ENCODE measurements around the gene DSP.

DSP gene

DNA sequence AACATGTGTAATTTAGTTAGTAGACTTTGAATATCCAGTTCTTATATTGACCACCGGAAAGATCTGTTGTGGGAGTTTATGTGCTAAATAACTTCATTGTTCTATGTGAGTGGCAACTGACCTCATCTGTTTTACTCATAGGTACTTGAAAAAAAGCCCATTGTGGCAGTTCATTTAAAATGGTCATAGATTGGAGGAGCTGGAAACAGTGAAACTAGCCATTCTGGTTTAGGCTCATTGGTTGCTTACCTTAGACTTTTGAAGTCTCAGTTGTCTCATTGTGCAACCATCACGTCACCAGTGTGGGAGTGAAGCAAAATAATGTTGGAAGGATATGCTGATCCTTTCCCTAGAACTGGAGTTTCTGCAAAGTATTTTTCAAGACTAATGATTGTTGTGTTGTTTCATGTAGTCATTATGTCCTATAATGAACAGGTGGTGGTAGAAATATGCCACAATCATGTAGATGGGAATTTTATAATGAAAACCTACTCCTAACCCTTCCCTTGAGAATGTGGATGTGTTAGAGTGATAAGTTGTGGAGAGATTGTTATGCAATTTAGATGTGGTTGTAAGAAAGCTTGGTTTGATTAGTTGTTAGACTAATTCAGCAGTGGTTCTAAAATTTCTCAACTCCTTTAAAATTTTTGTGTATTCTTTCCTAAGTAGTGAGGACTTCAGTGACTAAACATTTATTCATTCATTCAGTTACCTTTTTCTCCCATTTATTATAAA, 18.3 kb downstream of the DSP start:
- DNase-seq (ENCODE audit: low spot score) = no peak

DNA sequence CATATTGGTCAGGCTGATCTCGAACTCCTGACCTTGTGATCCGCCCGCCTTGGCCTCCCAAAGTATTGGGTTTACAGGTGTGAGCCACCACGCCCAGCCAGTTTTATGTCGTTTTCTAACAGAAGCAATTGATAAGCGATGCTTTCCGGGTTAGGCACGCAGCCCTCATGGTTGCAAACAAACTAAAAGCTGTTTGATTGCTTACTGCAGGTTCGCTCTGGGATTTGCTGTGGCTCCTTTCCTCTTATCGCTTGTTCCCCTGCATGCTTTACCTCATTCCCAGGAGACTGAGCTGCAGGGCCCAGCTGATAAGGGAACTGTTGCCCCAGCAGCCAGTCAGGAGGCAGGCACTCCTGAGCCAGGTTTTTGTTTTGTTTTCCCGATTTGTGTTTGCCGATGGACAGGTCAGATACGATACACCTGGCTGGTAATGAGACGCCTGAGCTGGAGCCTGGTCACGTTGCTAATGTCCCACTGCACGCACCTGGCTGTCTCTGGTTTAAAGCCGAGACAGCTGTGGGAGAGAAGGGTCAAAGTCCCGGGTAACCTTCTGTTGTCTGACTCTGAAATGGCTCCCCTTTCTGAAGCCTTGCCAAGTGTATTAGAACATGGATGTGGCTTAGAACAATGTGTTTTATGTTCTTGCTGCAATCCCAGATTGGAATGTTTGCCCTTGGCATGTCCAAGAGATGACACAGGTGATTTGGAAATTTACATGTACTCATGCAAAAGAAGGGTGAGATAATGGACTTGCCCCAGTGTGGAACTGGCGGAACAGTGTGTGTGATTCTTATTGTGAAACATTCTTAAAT, 19.9 kb downstream of the DSP start:
- no peak for DNase-seq (ENCODE audit: low spot score)

DNA sequence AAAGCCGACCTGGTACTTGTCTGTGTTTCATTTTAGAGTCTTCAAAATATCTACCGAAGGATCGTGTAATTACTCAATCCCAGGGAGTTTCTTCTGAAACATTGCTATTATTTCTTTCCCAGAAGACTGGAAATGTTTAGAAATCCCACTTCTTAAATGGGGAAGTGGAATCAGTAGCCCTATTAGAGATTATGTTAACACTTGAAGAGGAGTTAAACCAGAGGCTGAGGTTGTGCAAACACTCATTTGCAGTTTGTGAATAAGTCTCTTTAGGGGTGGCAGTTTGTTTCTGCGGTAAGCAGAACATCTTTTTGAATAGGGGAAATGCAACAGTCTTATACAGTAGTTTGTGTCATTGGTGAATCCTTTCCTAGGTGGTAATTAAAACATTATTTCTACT, 21.3 kb downstream of the DSP start:
- no peak for DNase-seq (ENCODE audit: low spot score)

DNA sequence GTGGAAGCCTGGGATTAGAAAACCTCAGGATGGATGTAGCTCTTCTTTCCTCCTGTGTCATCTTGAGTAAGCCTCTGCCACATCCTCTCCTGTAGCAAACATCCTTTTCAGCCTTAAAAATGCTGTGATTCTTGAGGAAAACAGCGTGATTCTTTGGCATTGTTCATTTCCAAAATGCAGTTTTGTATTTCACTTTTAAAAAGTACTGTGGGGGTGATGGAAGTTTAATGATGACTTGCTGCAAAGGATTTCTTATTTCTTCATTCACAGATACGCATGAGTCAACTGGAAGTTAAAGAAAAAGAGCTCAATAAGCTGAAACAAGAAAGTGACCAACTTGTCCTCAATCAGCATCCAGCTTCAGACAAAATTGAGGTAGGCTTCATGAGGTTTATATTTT, 24.6 kb downstream of the DSP start:
- no peak for DNase-seq (ENCODE audit: low spot score)

DNA sequence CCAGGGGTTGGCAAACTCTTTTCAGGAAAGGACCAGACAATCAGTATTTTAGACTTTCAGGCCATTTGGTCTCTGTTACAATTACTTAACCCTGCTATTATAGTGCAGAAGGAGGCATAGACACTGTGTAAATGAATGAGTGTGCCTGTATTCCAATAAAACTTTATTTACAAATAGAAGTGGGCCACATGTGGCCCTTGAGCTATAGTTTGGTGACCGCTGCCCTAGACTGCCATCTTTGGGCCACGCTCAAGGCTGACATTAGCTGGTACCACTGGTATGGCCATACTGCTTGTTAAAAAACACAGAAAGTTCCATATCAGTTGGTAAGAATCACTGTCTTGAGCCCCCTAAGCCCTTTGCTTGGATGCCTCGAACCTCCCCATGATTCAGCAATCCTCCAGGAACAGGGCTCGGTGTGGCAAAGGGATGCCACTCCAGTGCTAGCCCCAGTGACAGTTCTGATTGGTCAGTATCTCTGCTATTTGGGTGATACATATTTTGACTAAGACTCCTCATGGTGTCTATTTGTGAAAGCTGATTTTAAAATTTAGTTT, 25.2 kb downstream of the DSP start:
- DNase-seq (ENCODE audit: low spot score) = no peak

DNA sequence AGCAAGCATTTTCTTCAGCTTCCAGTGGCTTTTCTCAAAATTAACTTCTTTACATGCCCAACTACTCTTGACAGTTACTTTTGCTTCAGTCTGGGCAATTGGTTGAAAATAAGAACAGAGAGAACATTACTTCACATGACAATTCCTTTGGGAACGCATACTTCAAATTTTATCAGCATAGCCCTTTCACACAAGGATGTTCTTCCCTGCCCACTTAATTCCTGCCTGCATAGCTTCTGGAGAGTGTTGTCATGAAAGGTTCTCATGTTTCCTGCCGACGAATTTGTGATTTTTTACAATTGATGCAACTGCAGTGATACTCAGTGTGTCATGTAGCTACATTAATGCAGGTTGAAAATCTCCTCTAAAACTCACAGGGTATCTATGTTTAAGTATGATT, 26.6 kb downstream of the DSP start:
- DNase-seq (ENCODE audit: low spot score) = no peak

DNA sequence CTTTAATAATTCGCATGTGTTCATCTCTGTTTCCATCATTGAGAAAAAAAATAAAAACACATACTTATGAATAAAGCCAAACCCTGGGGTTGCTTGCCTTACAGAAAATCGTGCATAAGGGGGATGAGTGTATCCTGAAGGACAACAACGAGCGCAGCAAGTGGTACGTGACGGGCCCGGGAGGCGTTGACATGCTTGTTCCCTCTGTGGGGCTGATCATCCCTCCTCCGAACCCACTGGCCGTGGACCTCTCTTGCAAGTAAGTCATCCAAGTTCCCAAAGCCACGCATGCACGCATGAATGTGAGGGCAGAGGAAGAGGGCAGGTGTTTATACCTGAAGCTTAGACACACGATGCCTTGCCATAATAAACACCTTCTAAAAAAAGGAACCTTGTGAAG, 27.6 kb downstream of the DSP start:
- DNase-seq (ENCODE audit: low spot score) = no peak

DNA sequence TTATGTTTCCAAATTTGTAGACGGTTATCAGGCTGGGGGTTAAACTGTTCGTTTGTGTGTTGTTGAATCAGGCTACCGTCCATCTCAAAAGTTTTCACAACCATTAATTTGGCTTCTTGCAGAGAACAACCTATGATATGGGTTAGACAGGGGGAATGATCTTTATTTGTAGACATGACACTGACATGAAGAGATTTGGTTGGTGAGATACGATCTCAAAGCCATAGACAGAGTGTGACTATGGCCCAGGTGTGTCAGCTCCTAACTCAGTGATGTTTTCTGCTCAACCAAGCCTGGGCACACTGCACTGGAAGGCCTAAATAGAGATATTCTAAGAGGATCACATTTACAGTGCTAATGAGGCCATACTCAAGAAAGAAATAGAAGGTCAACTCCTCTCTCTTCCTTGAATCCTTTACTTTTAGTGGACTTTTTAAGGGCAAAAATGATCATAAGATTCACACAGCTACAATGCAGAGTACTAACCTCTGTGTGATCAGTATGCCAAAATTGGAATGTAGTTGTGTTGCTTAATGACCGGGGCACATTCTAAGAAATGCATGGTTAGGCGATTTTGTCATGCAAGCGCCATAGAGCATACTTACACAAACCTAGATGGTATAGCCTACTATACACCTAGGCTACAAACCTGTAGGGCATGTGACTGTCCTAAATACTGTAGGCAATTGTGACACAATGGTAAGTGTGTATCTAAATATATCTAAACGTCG, 30.9 kb downstream of the DSP start:
- no peak for DNase-seq (ENCODE audit: low spot score)

DNA sequence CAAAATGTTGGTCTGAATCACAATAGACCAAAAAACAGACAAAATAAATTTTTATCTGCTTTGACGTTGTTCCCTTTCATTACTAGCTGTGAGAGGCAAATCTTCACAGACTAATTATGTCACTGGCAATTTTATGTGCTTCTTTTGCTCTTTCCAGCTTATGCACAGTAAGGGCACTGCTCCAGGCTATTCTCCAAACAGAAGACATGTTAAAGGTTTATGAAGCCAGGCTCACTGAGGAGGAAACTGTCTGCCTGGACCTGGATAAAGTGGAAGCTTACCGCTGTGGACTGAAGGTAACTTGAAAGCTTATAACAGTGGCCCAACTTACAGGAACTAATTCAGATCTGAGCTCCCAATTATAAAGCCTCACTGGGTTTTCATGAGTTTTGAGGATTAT, 33.0 kb downstream of the DSP start:
- no peak for DNase-seq (ENCODE audit: low spot score)

DNA sequence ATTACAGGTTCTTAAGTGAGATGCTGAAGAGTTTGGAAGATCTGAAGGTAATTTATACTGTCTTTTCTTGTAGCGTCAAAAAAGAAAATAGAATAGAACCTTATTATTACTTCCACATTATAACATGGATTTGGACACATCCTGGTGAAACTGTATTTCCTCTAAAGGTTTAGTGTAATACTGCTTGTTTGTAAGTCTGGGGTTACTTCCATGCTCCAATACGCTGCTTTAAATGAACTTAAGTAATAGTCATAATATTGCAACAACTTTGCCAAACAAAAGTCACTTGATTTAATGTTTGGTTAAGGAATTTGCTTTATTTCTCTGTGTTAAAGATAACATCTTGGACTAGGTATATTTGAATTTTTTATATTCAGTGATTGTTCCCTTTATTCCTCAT, 37.0 kb downstream of the DSP start:
- no peak for DNase-seq (ENCODE audit: low spot score)

DNA sequence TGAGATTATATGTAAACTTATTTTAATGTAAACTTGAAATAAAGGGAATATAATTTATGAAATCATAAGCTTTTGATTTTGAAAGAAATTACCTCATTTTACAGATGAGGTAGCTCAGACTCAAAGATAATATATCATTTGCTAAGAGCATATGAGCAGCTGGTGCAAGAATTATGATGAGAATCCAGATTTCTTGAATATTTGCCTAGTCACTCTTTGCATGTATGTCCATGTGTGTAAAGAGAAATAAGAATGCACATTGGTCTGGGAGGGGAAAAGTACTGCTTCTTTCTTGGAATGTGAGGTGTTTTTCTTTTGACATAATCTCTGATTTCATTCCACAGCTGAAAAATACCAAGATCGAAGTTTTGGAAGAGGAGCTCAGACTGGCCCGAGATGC, 37.5 kb downstream of the DSP start:
- no peak for DNase-seq (ENCODE audit: low spot score)

DNA sequence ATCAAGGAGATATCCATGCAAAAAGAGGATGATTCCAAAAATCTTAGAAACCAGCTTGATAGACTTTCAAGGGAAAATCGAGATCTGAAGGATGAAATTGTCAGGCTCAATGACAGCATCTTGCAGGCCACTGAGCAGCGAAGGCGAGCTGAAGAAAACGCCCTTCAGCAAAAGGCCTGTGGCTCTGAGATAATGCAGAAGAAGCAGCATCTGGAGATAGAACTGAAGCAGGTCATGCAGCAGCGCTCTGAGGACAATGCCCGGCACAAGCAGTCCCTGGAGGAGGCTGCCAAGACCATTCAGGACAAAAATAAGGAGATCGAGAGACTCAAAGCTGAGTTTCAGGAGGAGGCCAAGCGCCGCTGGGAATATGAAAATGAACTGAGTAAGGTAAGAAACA, 38.4 kb downstream of the DSP start:
- DNase-seq (ENCODE audit: low spot score) = no peak

DNA sequence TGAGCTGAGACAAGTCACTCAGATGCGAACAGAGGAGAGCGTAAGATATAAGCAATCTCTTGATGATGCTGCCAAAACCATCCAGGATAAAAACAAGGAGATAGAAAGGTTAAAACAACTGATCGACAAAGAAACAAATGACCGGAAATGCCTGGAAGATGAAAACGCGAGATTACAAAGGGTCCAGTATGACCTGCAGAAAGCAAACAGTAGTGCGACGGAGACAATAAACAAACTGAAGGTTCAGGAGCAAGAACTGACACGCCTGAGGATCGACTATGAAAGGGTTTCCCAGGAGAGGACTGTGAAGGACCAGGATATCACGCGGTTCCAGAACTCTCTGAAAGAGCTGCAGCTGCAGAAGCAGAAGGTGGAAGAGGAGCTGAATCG, 39.1 kb downstream of the DSP start:
- DNase-seq (ENCODE audit: low spot score) = no peak

DNA sequence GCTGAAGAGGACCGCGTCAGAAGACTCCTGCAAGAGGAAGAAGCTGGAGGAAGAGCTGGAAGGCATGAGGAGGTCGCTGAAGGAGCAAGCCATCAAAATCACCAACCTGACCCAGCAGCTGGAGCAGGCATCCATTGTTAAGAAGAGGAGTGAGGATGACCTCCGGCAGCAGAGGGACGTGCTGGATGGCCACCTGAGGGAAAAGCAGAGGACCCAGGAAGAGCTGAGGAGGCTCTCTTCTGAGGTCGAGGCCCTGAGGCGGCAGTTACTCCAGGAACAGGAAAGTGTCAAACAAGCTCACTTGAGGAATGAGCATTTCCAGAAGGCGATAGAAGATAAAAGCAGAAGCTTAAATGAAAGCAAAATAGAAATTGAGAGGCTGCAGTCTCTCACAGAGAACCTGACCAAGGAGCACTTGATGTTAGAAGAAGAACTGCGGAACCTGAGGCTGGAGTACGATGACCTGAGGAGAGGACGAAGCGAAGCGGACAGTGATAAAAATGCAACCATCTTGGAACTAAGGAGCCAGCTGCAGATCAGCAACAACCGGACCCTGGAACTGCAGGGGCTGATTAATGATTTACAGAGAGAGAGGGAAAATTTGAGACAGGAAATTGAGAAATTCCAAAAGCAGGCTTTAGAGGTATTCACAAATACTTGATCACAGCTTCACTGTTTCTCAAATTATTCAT, 39.6 kb downstream of the DSP start:
- no peak for DNase-seq (ENCODE audit: low spot score)

DNA sequence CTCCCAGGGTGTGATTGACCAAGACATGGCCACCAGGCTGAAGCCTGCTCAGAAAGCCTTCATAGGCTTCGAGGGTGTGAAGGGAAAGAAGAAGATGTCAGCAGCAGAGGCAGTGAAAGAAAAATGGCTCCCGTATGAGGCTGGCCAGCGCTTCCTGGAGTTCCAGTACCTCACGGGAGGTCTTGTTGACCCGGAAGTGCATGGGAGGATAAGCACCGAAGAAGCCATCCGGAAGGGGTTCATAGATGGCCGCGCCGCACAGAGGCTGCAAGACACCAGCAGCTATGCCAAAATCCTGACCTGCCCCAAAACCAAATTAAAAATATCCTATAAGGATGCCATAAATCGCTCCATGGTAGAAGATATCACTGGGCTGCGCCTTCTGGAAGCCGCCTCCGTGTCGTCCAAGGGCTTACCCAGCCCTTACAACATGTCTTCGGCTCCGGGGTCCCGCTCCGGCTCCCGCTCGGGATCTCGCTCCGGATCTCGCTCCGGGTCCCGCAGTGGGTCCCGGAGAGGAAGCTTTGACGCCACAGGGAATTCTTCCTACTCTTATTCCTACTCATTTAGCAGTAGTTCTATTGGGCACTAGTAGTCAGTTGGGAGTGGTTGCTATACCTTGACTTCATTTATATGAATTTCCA, 43.9 kb downstream of the DSP start:
- no peak for DNase-seq (ENCODE audit: low spot score)

DNA sequence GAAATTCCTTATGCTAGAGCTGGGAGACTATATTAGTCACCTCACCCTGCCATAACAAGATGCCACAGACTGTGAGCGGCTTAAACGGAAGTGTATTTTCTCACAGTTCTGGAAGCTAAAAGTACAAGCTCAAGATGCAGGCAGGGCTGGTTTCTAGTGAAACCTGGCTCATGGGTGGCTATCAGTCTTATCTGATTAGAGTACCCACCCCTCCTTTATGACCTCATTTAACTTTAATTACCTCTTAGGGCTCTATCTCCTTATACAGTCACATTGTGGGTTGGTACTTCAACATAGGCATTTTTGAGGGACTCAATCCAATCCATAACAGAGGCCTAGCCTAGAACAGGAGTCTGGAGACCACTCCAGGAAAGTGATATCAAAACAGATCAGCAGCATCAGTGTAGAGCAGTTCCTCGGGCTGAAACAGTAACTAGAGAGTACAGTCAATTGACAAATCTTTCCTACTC, 46.2 kb downstream of the DSP start:
- no peak for DNase-seq (ENCODE audit: low spot score)

DNA sequence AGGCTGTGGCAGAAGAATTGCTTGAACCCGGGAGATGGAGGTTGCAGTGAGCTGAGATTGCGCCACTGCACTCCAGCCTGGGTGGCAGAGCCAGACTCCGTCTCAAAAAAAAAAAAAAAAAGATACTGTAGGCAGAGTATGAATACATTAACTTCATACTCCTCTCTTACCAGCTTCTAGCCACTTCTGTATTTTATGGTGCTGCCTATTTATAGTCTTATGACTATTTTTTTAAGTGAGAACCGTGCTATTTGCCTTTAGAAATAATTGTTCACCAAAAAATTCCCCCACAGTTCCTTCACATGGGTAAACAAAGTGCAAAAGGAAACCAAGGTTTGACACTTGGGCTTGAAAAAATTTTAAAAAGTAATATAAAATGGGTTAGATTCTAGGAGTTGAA, 47.0 kb downstream of the DSP start:
- DNase-seq (ENCODE audit: low spot score) = no peak

DNA sequence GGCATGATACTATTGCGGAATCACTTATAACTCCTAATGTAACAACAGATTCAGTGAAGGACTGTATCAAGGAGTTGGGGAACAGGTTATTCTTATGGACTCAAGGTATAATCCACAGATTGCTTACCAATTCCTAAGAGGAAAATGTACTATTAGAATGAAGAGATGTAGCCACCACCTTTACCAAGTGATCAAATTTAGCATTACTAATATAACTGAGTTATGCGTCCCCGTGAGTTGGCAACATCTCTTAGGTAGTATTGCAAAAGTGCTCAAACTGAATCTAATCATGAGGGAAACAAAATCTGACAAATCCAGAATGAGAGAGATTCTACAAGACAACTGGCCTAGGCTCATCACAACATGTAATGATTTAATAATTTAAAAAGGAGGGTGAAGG, 47.8 kb downstream of the DSP start:
- no peak for DNase-seq (ENCODE audit: low spot score)

DNA sequence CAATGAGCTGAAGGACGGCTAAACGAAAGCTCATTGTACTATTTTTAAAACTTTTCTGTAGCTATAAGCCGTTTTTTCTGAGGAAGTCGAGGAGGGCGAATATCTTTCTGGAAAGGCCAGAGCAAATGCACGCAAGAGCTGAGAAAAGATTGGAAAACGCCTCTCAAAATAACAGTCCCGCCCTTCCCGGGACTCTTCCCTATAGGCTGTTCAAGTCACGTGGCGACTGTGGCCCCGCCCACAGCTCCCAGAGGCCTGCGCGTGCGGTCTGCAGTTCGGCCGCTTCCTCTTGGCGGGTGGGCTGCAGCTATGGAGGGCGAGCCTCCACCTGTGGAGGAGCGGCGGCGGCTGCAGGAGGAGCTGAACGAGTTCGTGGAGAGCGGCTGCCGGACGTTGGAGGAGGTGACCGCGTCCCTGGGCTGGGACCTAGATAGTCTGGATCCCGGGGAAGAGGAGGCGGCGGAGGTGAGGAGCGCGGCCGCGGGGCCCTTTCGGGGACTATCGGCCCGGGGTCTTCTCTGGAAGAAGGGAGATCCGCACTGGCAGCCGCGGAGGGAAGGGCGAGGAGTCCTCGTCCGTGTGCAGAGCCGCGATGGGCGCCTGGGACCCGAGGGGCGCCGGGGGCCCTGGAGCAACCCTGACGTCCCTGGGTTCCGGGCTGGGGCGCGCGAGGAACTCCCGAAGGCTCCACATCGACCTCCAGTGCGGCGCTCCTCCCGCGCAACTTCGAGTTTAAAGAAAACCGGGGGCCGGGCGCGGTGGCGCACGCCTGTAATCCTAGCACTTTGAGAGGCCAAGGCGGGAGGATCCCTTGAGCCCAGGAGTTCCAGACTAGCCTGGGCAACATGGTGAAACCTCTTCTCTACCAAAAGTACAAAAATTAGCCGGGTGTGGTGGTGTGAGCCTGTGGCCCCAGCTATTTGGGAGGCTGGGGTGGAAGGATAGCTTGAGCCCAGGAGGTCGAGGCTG, 48.8 kb downstream of the DSP start, which contains the start of gene SNRNP48:
Gene SNRNP48 (plus strand): TSS at position 250 of the 969 bp plus-strand sequence. CDS start 60 bp downstream, at position 310.
- peak; percentile 92 for DNase-seq (ENCODE audit: low spot score)

DNA sequence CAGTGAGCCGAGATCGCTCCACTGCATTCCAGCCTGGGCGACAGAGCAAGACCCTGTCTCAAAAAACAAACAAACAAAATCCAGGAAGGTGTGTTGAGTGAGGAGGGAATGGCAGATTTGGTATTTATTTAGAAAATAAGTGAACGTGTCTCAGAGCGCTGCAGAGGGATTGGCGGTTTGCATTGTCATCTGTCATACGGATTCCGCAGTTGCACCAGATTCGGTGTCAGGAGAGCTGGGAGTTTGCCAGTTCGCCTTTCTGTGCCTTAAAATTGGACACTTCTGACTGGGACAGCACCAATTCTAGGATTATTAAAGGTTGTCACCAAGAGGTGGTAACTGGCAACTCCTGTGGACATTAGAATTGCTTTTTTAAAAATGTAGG, 49.4 kb downstream of the DSP start:
- DNase-seq (ENCODE audit: low spot score) = peak; percentile 13
